Right lobe of liver (tissue), 4 donors: Measurements from ENCODE around the gene DYNLRB1.

Experiments
- CTCF ChIP-seq, 4 donors: fragments of 200-600 bp in 3 of 4; fragments of 450-650 bp in 1 of 4; IDR thresholded peaks; one replicate each; pipeline versions ENCODE4 v1.5.1 to v1.8.0; 2016 to 2022; ENCODE audit warnings: antibody characterized with exemption in 4 of 4, mild to moderate bottlenecking in 2 of 4
- POLR2A ChIP-seq: fragments of 450-650 bp; IDR thresholded peaks from one replicate; pipeline ENCODE4 v1.6.1; 2017; ENCODE audit warnings: antibody characterized with exemption, mild to moderate bottlenecking
- donor health status: DM: no; HTN: no; CAD: no.
- donor health status: DM: no; HTN: no; CAD: no.
- donor health status: DM: no; HTN: yes; CAD: no.

DNA sequence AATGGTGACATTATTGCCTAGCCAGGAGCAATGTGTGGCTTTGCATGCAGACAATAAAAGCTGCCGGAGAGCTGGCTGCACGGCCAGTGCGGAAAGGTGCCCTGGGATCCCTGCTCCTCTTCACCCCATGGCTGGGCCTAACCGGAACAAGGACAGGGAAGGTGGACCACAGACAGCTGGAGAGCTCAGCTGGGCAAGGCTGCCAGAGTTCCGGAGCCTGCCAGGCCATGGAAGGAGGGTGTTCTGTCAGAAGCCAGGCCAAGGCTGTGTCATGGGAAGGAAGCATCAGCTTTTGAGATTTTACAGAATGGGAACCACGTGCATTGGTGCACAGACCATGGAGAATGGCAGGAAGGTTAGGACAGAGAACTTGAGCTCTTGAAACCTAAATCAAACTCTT lies 67.3 kb downstream of the DYNLRB1 start:
- TF ChIP-seq CTCF (IDR thresholded peaks at IDR 0.05) (no peak), POLR2A (no peak)
